ENCODE measurements around the gene CAMK1D.
"Not testable (repeated sequence)": the region's sequence is repeated elsewhere in the genome, so short reads cannot be mapped to it uniquely, and the experiment has no call there.

CAMK1D gene

GRCh38 chr10:12470719-12471118 is 121.4 kb downstream of the CAMK1D start:
- no peak for DNase-seq

DNA sequence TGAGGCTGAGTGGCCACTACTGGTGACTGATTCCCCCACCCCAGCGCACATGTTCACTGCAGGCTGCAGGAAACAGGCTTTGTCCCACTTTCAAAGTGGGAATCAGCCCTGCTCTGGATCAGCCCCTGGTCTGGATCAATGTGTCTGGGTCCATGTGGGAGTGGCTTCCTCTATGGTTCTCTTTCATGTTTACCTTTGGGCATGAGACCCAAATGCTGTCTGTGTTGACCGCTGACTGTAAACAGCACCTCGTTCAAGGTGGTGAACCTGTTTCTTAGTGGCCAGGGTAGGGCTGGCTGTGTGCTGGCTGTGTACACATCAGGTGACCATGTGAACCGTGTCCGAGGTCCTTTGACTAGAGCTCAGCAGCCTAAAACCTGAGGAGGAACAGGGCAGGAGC is 121.8 kb downstream of the CAMK1D start:
- DNase-seq = no peak

DNA sequence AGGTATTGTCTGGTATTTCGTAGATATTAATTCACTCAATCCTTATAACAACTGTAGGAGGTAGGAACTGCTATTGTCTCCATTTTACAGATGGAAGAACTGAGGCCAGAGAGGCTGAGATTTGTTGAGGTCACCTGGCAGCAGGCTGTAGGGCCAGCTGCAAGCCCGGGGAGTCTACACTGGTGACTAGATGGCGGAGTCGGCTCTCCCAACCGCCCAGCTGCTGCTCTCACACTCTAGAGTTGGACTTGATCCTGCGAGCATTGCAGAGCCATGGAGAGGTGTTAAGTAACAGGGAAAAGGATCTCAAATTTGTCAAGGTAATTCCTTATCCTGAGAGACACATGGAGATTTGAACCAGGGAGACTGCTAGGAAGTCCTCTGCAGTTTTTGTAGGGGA is 124.1 kb downstream of the CAMK1D start:
- DNase-seq = no peak

- DNase-seq = no peak
These were observed 125.5 kb downstream of the CAMK1D start for GRCh38 chr10:12474727-12475412.

GRCh38 chr10:12476656-12477055 is 127.3 kb downstream of the CAMK1D start:
- DNase-seq = no peak

DNA sequence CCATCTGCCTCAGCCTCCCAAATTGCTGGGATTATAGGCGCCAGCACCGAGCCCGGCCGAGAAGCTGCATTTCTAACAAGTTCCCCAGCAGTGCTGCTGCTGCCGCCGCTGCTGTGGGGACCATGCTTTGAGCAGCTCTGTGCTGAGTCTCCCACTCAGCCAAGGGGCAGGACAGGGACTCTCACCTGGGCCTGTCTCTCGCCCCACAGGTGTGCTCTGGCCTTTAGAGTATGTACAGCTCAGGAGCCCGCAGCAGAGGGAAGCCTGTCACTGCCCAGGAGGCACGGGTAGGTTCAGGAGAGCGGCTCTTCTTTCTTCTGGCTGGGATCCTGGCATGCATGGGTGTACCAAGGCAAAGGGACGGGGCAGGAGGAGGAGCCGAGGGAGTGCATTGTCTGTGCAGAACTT is 130.1 kb downstream of the CAMK1D start:
- no peak for DNase-seq

DNA sequence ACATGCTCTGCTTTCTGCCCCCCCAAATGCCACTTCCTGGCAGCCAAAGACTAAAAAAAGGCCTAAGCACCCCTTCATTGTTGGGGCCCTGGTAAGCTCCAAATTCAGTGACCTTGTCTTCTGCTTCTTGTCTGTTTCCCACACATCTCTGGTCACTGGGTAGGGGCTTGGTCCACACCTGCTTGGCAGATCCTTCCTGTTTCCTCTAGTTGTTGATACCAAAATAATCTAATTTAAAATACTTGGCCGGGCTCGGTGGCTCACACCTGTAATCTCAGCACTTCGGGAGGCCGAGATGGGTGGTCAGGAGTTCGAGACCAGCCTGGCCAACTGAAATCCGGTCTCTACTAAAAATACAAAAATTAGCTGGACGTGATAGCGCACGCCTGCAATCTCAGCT is 130.6 kb downstream of the CAMK1D start:
- no peak for DNase-seq

GRCh38 chr10:12480440-12480839 is 131.1 kb downstream of the CAMK1D start:
- DNase-seq = no peak

DNA sequence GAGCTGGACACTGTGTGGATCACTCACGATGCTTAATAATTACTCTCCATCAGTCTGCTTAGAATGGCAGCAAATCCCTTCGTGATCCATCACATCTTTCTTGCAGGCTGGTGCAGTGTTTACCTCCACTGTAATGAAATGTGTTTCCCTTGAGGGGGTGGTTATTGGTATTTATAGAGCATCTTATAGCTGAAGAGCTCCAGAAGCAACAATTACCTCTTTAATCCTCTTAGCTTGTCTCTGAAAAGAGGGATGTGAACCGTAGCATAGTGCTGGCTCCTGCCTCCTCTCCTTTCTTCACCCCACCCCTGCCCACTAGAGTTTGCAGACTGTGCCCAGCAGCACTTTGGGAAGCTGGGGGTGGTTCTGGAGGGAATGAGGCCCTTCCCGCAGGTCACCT is 132.6 kb downstream of the CAMK1D start:
- no peak for DNase-seq

GRCh38 chr10:12482587-12482986 is 133.2 kb downstream of the CAMK1D start:
- DNase-seq = no peak

- DNase-seq = no peak
These were observed 134.9 kb downstream of the CAMK1D start for GRCh38 chr10:12484002-12484918.

- no peak for DNase-seq
These were observed 135.8 kb downstream of the CAMK1D start for GRCh38 chr10:12484941-12485805.

GRCh38 chr10:12487366-12487765 is 138.0 kb downstream of the CAMK1D start:
- no peak for DNase-seq

GRCh38 chr10:12488626-12489025 is 139.3 kb downstream of the CAMK1D start:
- no peak for DNase-seq

DNA sequence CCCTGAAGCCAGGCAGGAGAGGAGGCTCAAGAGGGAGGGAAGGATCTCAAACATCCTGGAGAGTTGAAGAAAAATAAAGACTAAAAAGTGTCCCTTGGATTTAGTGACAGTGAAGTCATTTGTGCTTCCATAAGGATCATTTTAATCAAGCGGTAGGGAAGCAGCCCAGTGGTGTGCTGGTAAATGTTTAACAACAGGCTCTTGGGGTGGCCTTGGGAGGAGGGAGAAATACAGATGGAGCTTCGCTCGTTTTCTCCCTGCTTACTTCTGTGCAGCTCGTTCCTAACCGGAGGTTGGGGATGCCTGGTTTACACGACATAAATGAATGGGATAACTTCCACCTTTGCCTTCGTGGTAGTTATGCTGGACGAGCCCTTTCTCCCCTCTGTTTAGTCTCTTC is 140.0 kb downstream of the CAMK1D start:
- DNase-seq = no peak

DNA sequence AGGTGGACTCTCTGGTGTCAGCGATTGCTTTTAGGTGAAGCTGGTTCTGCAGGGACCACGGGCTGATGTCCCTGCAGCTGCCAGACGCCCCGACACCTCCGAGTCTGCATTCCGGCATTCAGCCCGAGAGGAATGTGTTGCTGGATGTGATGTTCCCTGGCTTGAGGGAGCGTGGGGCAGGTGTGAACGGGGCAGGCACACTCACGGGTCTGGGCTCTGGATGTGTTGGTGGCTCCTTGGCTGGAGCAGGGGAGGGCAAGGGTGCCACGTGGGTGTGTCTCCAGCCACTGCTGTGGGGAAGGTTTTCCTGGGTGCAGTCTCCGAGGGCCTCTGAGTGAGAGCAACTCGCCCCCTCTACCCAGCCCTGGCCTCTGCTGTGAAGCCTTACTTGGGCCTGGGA is 140.5 kb downstream of the CAMK1D start:
- DNase-seq = no peak

DNA sequence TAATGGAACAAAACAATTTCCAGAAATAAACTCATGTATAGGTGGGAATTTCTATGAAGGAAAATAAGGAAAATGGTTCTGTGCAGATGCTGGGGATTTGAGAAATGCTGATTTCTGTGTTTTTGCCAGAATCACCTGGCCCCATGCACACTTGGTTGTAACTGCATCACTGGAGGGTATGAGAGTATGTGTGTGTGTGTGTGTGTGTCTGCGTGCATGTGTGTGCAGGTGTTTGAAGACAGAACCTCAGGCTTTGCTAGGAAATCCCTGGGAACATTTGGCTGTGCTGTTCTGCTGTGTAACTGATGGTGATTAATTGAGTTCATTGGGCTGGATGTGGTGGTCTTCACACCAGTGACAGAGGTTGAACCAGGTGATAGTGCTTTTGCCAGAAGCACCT is 141.6 kb downstream of the CAMK1D start:
- DNase-seq = no peak

DNA sequence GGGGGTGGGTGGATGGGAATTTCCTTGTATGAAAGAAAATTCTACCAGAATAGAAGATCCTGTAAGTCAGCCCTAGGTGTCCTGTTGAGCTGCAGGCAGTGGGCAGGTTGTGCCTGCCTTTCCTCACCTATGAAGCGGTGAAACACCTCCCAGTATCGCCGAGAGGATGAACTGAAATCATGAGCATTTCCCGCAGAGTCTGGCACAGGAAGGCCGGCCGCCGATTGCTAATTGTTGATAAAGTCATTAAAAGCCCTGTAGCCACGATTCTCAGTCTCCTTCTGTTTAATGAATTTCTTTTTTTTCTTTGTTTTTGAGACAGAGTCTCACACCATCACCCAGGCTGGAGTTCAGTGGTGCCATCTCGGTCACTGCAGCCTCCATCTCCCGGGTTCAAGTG is 142.1 kb downstream of the CAMK1D start:
- no peak for DNase-seq

DNA sequence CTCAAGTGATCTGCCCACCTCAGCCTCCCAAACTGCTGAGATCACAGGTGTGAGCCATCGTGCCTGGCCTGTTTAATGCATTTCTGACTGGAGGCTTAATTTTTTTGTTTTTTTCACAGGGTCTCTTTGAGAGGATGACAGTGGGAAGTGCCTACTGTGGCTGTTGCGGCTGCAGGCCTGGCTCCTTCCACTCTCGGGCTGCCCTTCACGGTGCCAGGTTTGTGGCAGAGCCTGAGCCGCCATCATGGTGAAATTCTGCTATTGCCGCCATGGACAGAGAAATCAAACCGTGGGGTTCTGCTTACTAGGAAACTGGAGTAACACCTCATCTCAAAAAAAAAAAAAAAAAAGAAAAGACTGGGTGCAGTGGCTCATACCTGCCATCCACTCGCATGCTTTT is 142.7 kb downstream of the CAMK1D start:
- no peak for DNase-seq

GRCh38 chr10:12497046-12497445 is 147.7 kb downstream of the CAMK1D start:
- not testable (repeated sequence) for DNase-seq

GRCh38 chr10:12499076-12499986 is 150.0 kb downstream of the CAMK1D start:
- DNase-seq = peak; percentile 13

Data from GF-D8 (cell line).